Measurements from ENCODE around the gene DHX40. TPM values are rescaled to one million over a fixed set of nuclear protein-coding genes. Genes with fewer than 3 reads are reported as not detected.
"Not testable (repeated sequence)": the region's sequence is repeated elsewhere in the genome, so short reads cannot be mapped to it uniquely, and the experiment has no call there.

The DHX40 gene
- total RNA-seq, 1 donor from 2014 or later = 18.2 TPM

- intact Hi-C loops (cut with DNase I) = no loop called here
- no peak for DNase-seq (ENCODE audit: low spot score)
These were observed 7.4 kb upstream of the DHX40 start for GRCh38 chr17:59558039-59558438.

GRCh38 chr17:59558953-59559352, 6.5 kb upstream of the DHX40 start:
- DNase-seq (ENCODE audit: low spot score) = no peak
- intact Hi-C loops (cut with DNase I) = no loop called here

GRCh38 chr17:59561042-59561441, 4.4 kb upstream of the DHX40 start:
- DNase-seq (ENCODE audit: low spot score) = no peak
- intact Hi-C loops (cut with DNase I) = loop anchor here (10.0 kb wide), 1 partner anchor 54 kb away; the partner anchor contains the start of gene CLTC

- no peak for DNase-seq (ENCODE audit: low spot score)
- intact Hi-C loops (cut with DNase I) = loop anchor here (5.0 to 10.0 kb wide), 2 partner anchors 49 to 254 kb away; partner anchors contain the start of gene CLTC
These were observed 532 bp downstream of the DHX40 start for GRCh38 chr17:59565959-59566324.

GRCh38 chr17:59569151-59569550, 3.7 kb downstream of the DHX40 start:
- intact Hi-C loops (cut with DNase I) = loop anchor here (5.0 to 10.0 kb wide), 2 partner anchors 46 to 257 kb away; partner anchors contain the start of gene CLTC
- DNase-seq (ENCODE audit: low spot score) = not testable (repeated sequence)

- intact Hi-C loops (cut with DNase I) = no loop called here
- DNase-seq (ENCODE audit: low spot score) = no peak
These were observed 7.0 kb downstream of the DHX40 start for GRCh38 chr17:59572301-59572924.

- DNase-seq (ENCODE audit: low spot score); intact Hi-C loops (cut with DNase I): not testable (repeated sequence)
These were observed 18.8 kb downstream of the DHX40 start for GRCh38 chr17:59584168-59584567.

- intact Hi-C loops (cut with DNase I) = no loop called here
- no peak for DNase-seq (ENCODE audit: low spot score)
These were observed 34.8 kb downstream of the DHX40 start for GRCh38 chr17:59600169-59600568.

GRCh38 chr17:59601130-59601529, 35.7 kb downstream of the DHX40 start:
- DNase-seq (ENCODE audit: low spot score) = no peak
- intact Hi-C loops (cut with DNase I) = no loop called here

- intact Hi-C loops (cut with DNase I) = no loop called here
- DNase-seq (ENCODE audit: low spot score) = no peak
These were observed 41.7 kb downstream of the DHX40 start for GRCh38 chr17:59607061-59607460.

GRCh38 chr17:59607817-59608403, 42.5 kb downstream of the DHX40 start:
- intact Hi-C loops (cut with DNase I) = no loop called here
- no peak for DNase-seq (ENCODE audit: low spot score)

GRCh38 chr17:59611503-59611902, 46.1 kb downstream of the DHX40 start:
- DNase-seq (ENCODE audit: low spot score) = no peak
- intact Hi-C loops (cut with DNase I) = loop anchor here (10.0 kb wide), 1 partner anchor 47 kb away; the partner anchor contains the start of gene DHX40

- intact Hi-C loops (cut with DNase I) = loop anchor here (10.0 kb wide), 1 partner anchor 52 kb away; the partner anchor contains the start of gene DHX40
- DNase-seq (ENCODE audit: low spot score) = no peak
These were observed 51.0 kb downstream of the DHX40 start for GRCh38 chr17:59616253-59616920.

GRCh38 chr17:59617156-59617732, 51.8 kb downstream of the DHX40 start:
- intact Hi-C loops (cut with DNase I) = loop anchor here (10.0 kb wide), 1 partner anchor 52 kb away; the partner anchor contains the start of gene DHX40
- DNase-seq (ENCODE audit: low spot score) = no peak

- intact Hi-C loops (cut with DNase I) = loop anchor here (2.0 to 10.0 kb wide), 2 partner anchors 54 to 88 kb away; partner anchors contain the start of genes DHX40, PTRH2 and VMP1
These were observed 53.6 kb downstream of the DHX40 start for GRCh38 chr17:59619035-59619297.

GRCh38 chr17:59619298-59620063, 54.1 kb downstream of the DHX40 start, which contains the start of gene CLTC:
Gene CLTC, plus strand, starts transcription at chr17:59619895. Its CDS starts 237 bp downstream, at chr17:59620132.
- intact Hi-C loops (cut with DNase I) = loop anchor here (2.0 to 10.0 kb wide), 2 partner anchors 55 to 87 kb away; partner anchors contain the start of genes DHX40, PTRH2 and VMP1
- peak; percentile 97 for DNase-seq (ENCODE audit: low spot score)

More at GRCh38 chr17:59619035-59619297, 53.6 kb downstream of the DHX40 start:
- no peak for DNase-seq (ENCODE audit: low spot score)

GRCh38 chr17:59620064-59620359, 54.6 kb downstream of the DHX40 start:
- DNase-seq (ENCODE audit: low spot score) = no peak
- intact Hi-C loops (cut with DNase I) = no loop called here

- intact Hi-C loops (cut with DNase I) = no loop called here
- DNase-seq (ENCODE audit: low spot score) = no peak
These were observed 55.3 kb downstream of the DHX40 start for GRCh38 chr17:59620518-59621259.

- intact Hi-C loops (cut with DNase I) = no loop called here
- DNase-seq (ENCODE audit: low spot score) = no peak
These were observed 56.4 kb downstream of the DHX40 start for GRCh38 chr17:59621771-59622170.

All from cardiac septum (tissue), 1 donor.